Calu3 (cell line): Measurements from ENCODE around the gene PCSK5. TPM values are rescaled to one million over a fixed set of nuclear protein-coding genes. Genes with fewer than 3 reads are reported as not detected.

Source experiments
- BruUV-seq: library from RNA; stranded (reverse); fragments of 400-500 nt; replicated peaks from 2 replicates; lab custom pipeline; 2021; lab: Mats Ljungman, UMichigan
- CTCF ChIA-PET: fragments of 300-600 bp; sonication (Branson Sonifier 250); formaldehyde crosslinking; loops from one replicate; lab custom pipeline; 2022; ENCODE audit warnings: antibody characterized with exemption; lab: Charles Lee
- DNase-seq: peaks from one replicate; pipeline ENCODE4 v3.0.0; 2022
- H3K27ac Mint-ChIP-seq: one replicate; pipeline ENCODE4 v1.8.0; 2022; ENCODE audit warnings: mixed read lengths; ENCODE audit not compliant: unreplicated experiment
- H3K27me3 Mint-ChIP-seq: one replicate; pipeline ENCODE4 v1.8.0; 2022; ENCODE audit warnings: mixed read lengths; ENCODE audit not compliant: unreplicated experiment
- H3K36me3 Mint-ChIP-seq: one replicate; pipeline ENCODE4 v1.8.0; 2022; ENCODE audit warnings: mild to moderate bottlenecking, moderate library complexity, mixed read lengths; ENCODE audit not compliant: insufficient read depth, unreplicated experiment
- H3K4me1 Mint-ChIP-seq: one replicate; pipeline ENCODE4 v1.8.0; 2022; ENCODE audit warnings: mild to moderate bottlenecking, low read depth, mixed read lengths; ENCODE audit not compliant: unreplicated experiment
- H3K4me3 Mint-ChIP-seq: one replicate; pipeline ENCODE4 v1.8.0; 2022; ENCODE audit warnings: mild to moderate bottlenecking, low read depth, moderate library complexity, mixed read lengths; ENCODE audit not compliant: unreplicated experiment
- H3K9me3 Mint-ChIP-seq: one replicate; pipeline ENCODE4 v1.8.0; 2022; ENCODE audit warnings: low read depth, mixed read lengths; ENCODE audit not compliant: unreplicated experiment
- intact Hi-C: fragments of 100-400 bp; cut with micrococcal nuclease; formaldehyde crosslinking; loops from one replicate; pipeline ENCODE4 v1.10.0; 2022; ENCODE audit not compliant: unreplicated experiment
- total RNA-seq: library from RNA; stranded (reverse); gene quantifications from 2 replicates; pipeline ENCODE4 v1.2.3, GENCODE V29; 2022
- TF ChIP-seq, protein P1 (sequence below): fragments of 200-600 bp; IDR thresholded peaks from one replicate; pipeline ENCODE4 v1.8.0; 2022; ENCODE audit warnings: antibody characterized with exemption; ENCODE audit not compliant: unreplicated experiment

The PCSK5 gene
- total RNA-seq, 1 experiment from 2014 or later = 38.4 TPM

DNA sequence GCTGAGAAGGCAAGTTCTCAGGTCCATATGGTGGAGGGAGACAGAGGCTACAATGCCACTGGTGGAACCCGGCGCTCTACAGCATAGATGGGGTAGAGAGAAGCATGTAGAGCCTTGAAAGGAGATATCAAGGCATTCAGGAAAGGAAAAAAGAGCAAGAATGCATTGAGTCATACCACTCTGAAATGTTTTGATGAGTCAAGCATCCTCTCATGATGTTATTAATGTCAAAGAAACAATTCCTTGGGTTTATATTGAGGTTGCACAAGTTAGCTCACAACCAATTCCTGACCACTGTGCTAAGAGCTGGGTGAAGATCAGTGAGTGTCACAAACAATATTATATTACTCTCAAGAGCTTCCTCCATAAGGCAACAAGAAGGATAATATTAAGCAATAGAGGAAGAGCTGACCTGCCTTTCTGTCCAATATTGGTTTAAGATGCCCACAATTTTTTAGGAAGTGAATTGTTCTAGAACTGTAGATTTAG lies 325.7 kb downstream of the PCSK5 start:
- no peak overlapping the region for H3K4me3 Mint-ChIP-seq
- no peaks in the 10 kb centered on the region for H3K4me1 Mint-ChIP-seq
- no TSS peak for BruUV-seq
- CTCF ChIA-PET = interaction anchor here (0.9 kb wide), 1 partner anchor 33 kb away, joined by 3 read pairs; no protein-coding TSS in a partner anchor
- no peaks in the 10 kb centered on the region for H3K36me3 Mint-ChIP-seq
- no peak for DNase-seq
- intact Hi-C loops = no loop called here
- H3K27me3 Mint-ChIP-seq = no peaks in the 10 kb centered on the region
- H3K9me3 Mint-ChIP-seq = no peaks in the 10 kb centered on the region
- TF ChIP-seq, protein P1, sequence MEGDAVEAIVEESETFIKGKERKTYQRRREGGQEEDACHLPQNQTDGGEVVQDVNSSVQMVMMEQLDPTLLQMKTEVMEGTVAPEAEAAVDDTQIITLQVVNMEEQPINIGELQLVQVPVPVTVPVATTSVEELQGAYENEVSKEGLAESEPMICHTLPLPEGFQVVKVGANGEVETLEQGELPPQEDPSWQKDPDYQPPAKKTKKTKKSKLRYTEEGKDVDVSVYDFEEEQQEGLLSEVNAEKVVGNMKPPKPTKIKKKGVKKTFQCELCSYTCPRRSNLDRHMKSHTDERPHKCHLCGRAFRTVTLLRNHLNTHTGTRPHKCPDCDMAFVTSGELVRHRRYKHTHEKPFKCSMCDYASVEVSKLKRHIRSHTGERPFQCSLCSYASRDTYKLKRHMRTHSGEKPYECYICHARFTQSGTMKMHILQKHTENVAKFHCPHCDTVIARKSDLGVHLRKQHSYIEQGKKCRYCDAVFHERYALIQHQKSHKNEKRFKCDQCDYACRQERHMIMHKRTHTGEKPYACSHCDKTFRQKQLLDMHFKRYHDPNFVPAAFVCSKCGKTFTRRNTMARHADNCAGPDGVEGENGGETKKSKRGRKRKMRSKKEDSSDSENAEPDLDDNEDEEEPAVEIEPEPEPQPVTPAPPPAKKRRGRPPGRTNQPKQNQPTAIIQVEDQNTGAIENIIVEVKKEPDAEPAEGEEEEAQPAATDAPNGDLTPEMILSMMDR = no peak
- no peak overlapping the region for H3K27ac Mint-ChIP-seq

DNA sequence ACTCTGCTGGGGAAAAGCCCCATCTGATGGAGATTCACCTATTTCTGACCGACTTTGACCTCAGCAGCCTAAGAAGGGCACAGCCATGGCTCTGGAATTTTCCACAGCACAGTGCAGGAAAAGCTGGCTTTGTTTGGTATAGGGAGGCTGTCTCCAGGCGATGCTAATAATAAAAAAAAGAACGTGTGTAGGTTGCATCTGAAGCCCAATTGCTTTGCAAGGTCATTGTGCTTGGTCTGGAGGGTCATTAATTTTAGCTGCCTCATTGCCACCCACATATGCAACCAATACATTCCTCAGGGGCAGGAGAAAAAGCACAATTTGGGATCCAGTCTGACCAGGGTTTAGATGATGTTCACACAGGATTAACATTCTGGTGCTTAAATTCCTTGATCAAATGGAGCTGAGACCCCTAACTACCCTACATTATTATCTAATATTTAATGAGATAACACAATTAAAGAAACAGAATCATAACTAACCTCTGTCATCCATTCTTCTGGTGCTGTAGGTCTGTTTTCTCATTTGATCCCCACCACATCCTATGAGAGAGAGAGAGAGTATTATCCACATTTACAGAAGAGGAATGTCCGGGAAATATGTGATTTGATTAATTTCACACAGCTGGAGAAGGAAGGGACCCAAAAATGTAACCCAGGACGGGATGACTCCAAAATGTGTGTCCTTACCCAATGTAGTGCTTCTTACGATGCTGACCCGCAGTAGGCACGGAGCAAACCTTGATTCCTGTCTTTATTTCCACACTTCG lies 327.8 kb downstream of the PCSK5 start:
- DNase-seq = no peak
- intact Hi-C loops = no loop called here
- Mint-ChIP-seq H3K27me3 (no peaks in the 10 kb centered on the region), H3K36me3 (no peaks in the 10 kb centered on the region), H3K27ac (no peak overlapping the region), H3K4me3 (no peak overlapping the region), H3K9me3 (no peaks in the 10 kb centered on the region), H3K4me1 (no peaks in the 10 kb centered on the region)
- TF ChIP-seq, protein P1 = no peak
- CTCF ChIA-PET = no interaction called here
- no TSS peak for BruUV-seq

GRCh38 chr9:76218886-76219445 lies 328.5 kb downstream of the PCSK5 start:
- Mint-ChIP-seq H3K27me3 (no peaks in the 10 kb centered on the region), H3K9me3 (peaks cover 1% of the 10 kb centered on the region), H3K4me3 (no peak overlapping the region), H3K27ac (no peak overlapping the region), H3K4me1 (no peaks in the 10 kb centered on the region), H3K36me3 (no peaks in the 10 kb centered on the region)
- no TSS peak for BruUV-seq
- TF ChIP-seq, protein P1 = no peak
- intact Hi-C loops = no loop called here
- CTCF ChIA-PET = no interaction called here
- DNase-seq = no peak

GRCh38 chr9:76219560-76220151 lies 329.2 kb downstream of the PCSK5 start:
- no peaks in the 10 kb centered on the region for H3K27me3 Mint-ChIP-seq
- no peak overlapping the region for H3K4me3 Mint-ChIP-seq
- intact Hi-C loops = no loop called here
- no peak overlapping the region for H3K27ac Mint-ChIP-seq
- TF ChIP-seq, protein P1 = no peak
- peaks cover 2% of the 10 kb centered on the region for H3K9me3 Mint-ChIP-seq
- no peaks in the 10 kb centered on the region for H3K4me1 Mint-ChIP-seq
- CTCF ChIA-PET = no interaction called here
- no TSS peak for BruUV-seq
- DNase-seq = no peak
- no peaks in the 10 kb centered on the region for H3K36me3 Mint-ChIP-seq
